Hepatocyte (in vitro differentiated cells): Measurements from ENCODE around the gene TNFSF15. TPM values are rescaled to one million over a fixed set of nuclear protein-coding genes. Genes with fewer than 3 reads are reported as not detected.
A peak's percentile ranks its signal among the peaks of the same experiment; 100 is the strongest.

Experiments
- DNase-seq: peaks from one replicate; pipeline ENCODE4 v3.0.0-alpha.2; 2016; ENCODE audit warnings: low spot score
- H2AFZ ChIP-seq: fragments of 200-600 bp; sonication (generic); 2 replicates; pipeline ENCODE4 v1.6.0; 2016; ENCODE audit warnings: antibody characterized with exemption, mild to moderate bottlenecking
- H3K27ac ChIP-seq: fragments of 200-600 bp; sonication (generic); 2 replicates; pipeline ENCODE4 v1.5.1; 2016; ENCODE audit warnings: mild to moderate bottlenecking
- H3K27me3 ChIP-seq: fragments of 200-600 bp; sonication (generic); 2 replicates; pipeline ENCODE4 v1.6.1; 2016
- H3K36me3 ChIP-seq: fragments of 200-600 bp; sonication (generic); replicated peaks from 2 replicates; pipeline ENCODE4 v1.5.1; 2016; ENCODE audit warnings: low read depth; ENCODE audit not compliant: insufficient read depth
- H3K4me1 ChIP-seq: fragments of 200-600 bp; sonication (generic); 2 replicates; pipeline ENCODE4 v1.5.1; 2016; ENCODE audit warnings: mild to moderate bottlenecking, moderate library complexity; ENCODE audit not compliant: insufficient read depth
- H3K4me2 ChIP-seq: fragments of 200-600 bp; sonication (generic); 2 replicates; pipeline ENCODE4 v1.6.0; 2016
- H3K4me3 ChIP-seq: fragments of 200-600 bp; sonication (generic); 2 replicates; pipeline ENCODE4 v1.5.1; 2016; ENCODE audit warnings: mild to moderate bottlenecking
- H3K79me2 ChIP-seq: fragments of 200-600 bp; sonication (generic); 2 replicates; pipeline ENCODE4 v1.6.0; 2017; ENCODE audit warnings: mild to moderate bottlenecking
- H3K9me2 ChIP-seq: fragments of 200-600 bp; sonication (generic); replicated peaks from 2 replicates; pipeline ENCODE4 v1.6.0; 2017; ENCODE audit warnings: mild to moderate bottlenecking; ENCODE audit not compliant: insufficient read depth
- H3K9me3 ChIP-seq: fragments of 200-600 bp; sonication (generic); 2 replicates; pipeline ENCODE4 v1.5.1; 2016; ENCODE audit warnings: low read depth, mild to moderate bottlenecking
- H4K20me1 ChIP-seq: fragments of 200-600 bp; sonication (generic); 2 replicates; pipeline ENCODE4 v1.6.0; 2016; ENCODE audit warnings: mild to moderate bottlenecking; ENCODE audit not compliant: insufficient read depth, poor library complexity, severe bottlenecking
- EZH2 ChIP-seq: fragments of 200-600 bp; sonication (generic); IDR thresholded peaks from 2 replicates; pipeline ENCODE4 v1.6.1; 2016; ENCODE audit warnings: antibody characterized with exemption, mild to moderate bottlenecking, borderline replicate concordance
- EZH2phosphoT487 ChIP-seq: fragments of 200-600 bp; sonication (generic); IDR thresholded peaks from one replicate; pipeline ENCODE4 v1.6.1; 2018; ENCODE audit warnings: antibody characterized with exemption, mild to moderate bottlenecking, low read depth, moderate library complexity; ENCODE audit not compliant: unreplicated experiment, severe bottlenecking
- WGBS: methylation state at CpG from one replicate; pipeline ENCODE4 v1.1.6; 2016; ENCODE audit warnings: low lambda C conversion rate; ENCODE audit errors: missing lambda C conversion rate; 5-methylcytosine and 5-hydroxymethylcytosine counted together
- polyA plus RNA-seq: library from polyadenylated mRNA; unstranded; fragments of >200 nt; fragmentation: Nextera tagmentation; extraction: Ambion mirVana; gene quantifications from 2 replicates; pipeline ENCODE4 v1.2.1, GENCODE V29; 2016
- total RNA-seq: library from RNA; depleted of rRNA; stranded (reverse); fragments of >200 nt; gene quantifications from 2 replicates; pipeline ENCODE4 v1.2.3, GENCODE V29; 2014
- TF ChIP-seq, protein P1 (sequence below): fragments of 200-600 bp; sonication (generic); IDR thresholded peaks from 2 replicates; pipeline ENCODE4 v1.5.1; 2016; ENCODE audit warnings: antibody characterized with exemption, mild to moderate bottlenecking; ENCODE audit not compliant: poor library complexity

The TNFSF15 gene
- total and polyA plus RNA-seq, 2 experiments from 2014 or later = 3.3 to 8.5 TPM

DNA sequence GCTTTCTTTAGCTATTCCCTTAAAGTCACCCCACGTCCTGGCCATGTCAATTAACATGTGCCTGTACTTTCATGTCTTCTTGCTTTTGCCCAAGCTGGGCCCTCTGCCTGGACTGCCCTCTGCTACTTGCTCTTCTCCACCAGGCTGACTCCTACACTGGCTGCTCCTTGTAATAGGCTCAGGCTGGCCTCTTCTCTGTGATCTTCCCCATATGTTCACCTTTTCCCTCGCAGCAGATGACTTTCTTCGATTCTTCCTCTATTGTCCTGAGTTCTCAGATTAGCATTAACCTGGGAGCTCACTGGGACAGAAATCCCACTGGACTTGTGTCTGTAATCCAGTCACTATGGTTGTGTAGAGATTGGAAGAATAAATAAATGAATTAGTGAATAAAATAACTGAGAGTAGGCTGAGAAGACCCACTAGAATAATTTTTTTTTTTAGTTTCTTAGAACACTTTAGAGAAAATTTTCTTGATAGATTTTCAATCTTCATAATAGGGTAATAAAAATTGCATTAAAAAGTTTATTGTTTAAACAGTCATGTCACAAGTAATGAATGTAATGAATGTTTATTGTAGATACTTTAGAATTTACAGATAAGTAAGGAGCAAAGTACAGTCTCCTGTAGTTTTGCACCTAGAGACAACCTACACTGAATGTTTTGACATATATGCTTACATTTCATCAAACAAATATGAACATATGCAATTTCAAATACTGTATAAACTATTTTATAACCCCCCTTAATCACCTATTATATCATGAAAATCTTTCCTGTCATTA lies 47.4 kb upstream of the TNFSF15 start:
- Histone ChIP-seq H3K4me1 (peaks cover 29% of the 10 kb centered on the region), H3K27ac (peak overlapping the region; percentile 75), H3K9me3 (no peaks in the 10 kb centered on the region), H2AFZ (no peak overlapping the region), H4K20me1 (no peaks in the 10 kb centered on the region), H3K36me3 (no peaks in the 10 kb centered on the region), H3K79me2 (no peaks in the 10 kb centered on the region), H3K27me3 (no peaks in the 10 kb centered on the region), H3K9me2 (no peaks in the 10 kb centered on the region), H3K4me2 (no peak overlapping the region), H3K4me3 (peak overlapping the region; percentile 6)
- TF ChIP-seq EZH2 (no peak), EZH2phosphoT487 (no peak)
- TF ChIP-seq, protein P1, sequence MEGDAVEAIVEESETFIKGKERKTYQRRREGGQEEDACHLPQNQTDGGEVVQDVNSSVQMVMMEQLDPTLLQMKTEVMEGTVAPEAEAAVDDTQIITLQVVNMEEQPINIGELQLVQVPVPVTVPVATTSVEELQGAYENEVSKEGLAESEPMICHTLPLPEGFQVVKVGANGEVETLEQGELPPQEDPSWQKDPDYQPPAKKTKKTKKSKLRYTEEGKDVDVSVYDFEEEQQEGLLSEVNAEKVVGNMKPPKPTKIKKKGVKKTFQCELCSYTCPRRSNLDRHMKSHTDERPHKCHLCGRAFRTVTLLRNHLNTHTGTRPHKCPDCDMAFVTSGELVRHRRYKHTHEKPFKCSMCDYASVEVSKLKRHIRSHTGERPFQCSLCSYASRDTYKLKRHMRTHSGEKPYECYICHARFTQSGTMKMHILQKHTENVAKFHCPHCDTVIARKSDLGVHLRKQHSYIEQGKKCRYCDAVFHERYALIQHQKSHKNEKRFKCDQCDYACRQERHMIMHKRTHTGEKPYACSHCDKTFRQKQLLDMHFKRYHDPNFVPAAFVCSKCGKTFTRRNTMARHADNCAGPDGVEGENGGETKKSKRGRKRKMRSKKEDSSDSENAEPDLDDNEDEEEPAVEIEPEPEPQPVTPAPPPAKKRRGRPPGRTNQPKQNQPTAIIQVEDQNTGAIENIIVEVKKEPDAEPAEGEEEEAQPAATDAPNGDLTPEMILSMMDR = no peak
- 74% methylated on average over 3 of the region's 3 CpGs for WGBS
- DNase-seq = peak; percentile 16

DNA sequence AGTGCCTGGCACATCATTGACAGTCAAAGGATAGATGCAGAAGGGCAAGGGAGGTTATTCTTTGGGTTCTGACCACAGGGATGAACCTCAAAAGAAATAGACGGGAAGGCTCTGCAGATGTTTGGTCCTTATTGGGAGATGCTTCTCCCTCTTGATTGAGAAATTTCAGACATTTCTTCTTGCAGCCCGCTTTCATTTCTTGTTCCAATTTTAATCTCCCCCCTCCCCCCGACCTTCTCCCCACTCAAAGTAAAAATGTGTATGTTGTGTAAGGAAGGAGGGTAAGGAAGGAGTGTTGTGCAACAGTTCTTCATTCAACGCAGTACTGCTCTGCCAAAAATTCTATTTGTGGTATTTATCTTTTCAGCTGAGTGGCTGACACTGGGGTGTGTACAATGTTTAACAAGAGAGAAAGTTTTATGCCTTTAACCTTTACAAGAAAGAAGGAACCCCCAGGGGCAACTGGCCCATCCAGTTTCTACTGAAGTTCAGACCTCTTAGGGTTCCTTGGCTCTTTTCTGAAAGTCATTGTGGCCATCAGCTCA lies 46.3 kb upstream of the TNFSF15 start:
- Histone ChIP-seq H3K27me3 (no peaks in the 10 kb centered on the region), H3K9me3 (no peaks in the 10 kb centered on the region), H3K9me2 (no peaks in the 10 kb centered on the region), H3K79me2 (no peaks in the 10 kb centered on the region), H2AFZ (no peak overlapping the region), H3K4me1 (peaks cover 29% of the 10 kb centered on the region), H3K27ac (peak overlapping the region; percentile 75), H4K20me1 (no peaks in the 10 kb centered on the region), H3K4me3 (no peak overlapping the region), H3K4me2 (no peak overlapping the region), H3K36me3 (no peaks in the 10 kb centered on the region)
- WGBS = 76% methylated on average over 4 of the region's 4 CpGs
- DNase-seq = no peak
- TF ChIP-seq EZH2phosphoT487 = no peak
- TF ChIP-seq, protein P1 = no peak
- no peak for TF ChIP-seq EZH2

DNA sequence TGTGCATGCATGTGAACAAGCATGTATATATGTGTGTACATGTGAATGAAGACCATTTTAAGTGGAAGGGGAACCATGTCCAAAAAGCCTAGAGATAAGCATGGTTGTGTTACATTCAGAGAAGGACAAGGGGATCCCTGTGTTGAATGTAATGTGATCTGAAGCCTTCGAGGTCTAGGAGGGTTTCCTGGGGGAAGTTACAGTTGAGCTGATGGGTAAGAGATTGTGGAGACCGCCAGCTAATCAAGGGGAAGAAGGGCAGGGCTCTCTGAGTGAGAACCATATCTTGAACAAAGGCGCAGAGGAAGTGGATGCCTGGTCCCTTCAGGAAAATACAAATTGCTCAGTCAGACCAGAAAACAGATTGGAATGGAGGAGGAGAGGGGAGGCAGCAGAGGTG lies 45.5 kb upstream of the TNFSF15 start:
- TF ChIP-seq EZH2 (no peak), EZH2phosphoT487 (no peak)
- TF ChIP-seq, protein P1 = no peak
- H3K9me3 ChIP-seq = no peaks in the 10 kb centered on the region
- no peak overlapping the region for H2AFZ ChIP-seq
- H3K9me2 ChIP-seq = no peaks in the 10 kb centered on the region
- H4K20me1 ChIP-seq = no peaks in the 10 kb centered on the region
- H3K4me2 ChIP-seq = no peak overlapping the region
- H3K4me1 ChIP-seq = peaks cover 29% of the 10 kb centered on the region
- H3K36me3 ChIP-seq = no peaks in the 10 kb centered on the region
- 90% methylated on average over 3 of the region's 3 CpGs for WGBS
- DNase-seq = no peak
- no peak overlapping the region for H3K4me3 ChIP-seq
- no peaks in the 10 kb centered on the region for H3K27me3 ChIP-seq
- no peak overlapping the region for H3K27ac ChIP-seq
- H3K79me2 ChIP-seq = no peaks in the 10 kb centered on the region
